GM21423 (cell line): ENCODE measurements around the gene PRDX2.

Source experiments
- ATAC-seq: cut with Tn5 transposase; IDR thresholded peaks from one replicate; pipeline ENCODE4 v1.9.1; 2021; ENCODE audit warnings: mild to moderate bottlenecking, moderate library complexity; ENCODE audit not compliant: unreplicated experiment

PRDX2 gene

DNA sequence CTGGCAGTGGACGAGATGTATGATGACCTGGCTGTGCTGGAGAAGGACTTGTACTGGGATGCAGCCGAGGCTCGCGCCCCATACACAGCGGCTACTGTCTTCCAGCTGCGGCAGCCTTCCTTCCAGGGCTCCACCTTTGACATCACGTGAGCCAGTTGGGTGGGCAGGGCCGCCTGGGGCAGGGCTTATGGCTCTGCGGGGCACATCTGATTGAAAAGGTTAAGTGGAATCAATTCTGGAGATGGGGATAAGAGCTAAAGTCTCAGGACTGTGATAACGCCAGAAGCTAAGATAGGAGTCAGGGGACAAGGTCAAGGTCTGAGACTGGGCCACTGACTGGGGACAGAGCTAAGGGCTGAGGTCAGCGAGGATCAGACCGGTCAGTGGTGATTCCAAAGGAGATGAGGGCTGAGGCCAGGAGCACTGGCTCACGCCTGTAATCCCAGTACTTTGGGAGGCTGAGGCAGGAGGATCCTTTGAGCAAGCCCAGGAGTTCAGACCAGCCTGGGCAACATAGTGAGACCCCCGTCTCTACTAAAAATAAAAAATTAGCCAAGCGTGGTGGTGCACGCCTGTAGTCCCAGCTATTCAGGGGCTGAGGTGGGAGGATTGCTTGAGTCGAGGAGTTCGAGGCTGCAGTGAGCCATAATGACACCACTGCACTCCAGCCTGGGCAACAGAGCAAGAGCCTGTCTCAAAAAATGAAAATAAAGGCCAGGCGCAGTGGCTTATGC lies 45.3 kb downstream of the PRDX2 start:
- no peak for ATAC-seq

DNA sequence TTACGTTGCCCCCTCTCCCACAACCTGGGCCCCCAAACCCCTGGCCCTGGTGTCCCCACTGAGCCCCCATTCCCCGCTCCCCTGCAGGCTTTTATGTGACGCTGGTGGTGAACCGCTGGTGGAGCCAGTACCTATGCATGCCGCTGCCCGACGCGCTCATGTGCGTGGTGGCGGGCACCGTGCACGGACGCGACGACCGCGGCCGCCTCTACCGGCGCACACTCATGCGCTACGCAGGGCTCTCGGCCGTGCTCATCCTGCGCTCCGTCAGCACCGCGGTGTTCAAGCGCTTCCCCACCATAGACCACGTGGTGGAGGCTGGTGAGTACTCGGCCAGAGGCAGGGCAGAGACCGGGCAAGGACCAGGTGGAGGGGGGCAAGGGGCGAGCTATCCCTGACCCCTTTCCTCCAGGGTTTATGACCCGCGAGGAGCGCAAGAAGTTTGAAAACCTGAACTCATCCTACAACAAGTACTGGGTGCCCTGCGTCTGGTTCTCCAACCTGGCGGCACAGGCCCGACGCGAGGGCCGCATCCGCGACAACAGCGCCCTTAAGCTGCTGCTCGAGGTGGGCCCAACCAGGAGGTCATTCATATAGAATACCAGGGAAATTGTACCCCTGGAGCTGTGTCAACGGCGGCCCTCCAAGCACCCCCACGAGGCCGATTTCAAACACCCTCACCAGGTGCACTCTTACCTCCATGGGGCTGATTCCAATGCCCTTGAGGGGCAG lies 47.0 kb downstream of the PRDX2 start:
- no peak for ATAC-seq

DNA sequence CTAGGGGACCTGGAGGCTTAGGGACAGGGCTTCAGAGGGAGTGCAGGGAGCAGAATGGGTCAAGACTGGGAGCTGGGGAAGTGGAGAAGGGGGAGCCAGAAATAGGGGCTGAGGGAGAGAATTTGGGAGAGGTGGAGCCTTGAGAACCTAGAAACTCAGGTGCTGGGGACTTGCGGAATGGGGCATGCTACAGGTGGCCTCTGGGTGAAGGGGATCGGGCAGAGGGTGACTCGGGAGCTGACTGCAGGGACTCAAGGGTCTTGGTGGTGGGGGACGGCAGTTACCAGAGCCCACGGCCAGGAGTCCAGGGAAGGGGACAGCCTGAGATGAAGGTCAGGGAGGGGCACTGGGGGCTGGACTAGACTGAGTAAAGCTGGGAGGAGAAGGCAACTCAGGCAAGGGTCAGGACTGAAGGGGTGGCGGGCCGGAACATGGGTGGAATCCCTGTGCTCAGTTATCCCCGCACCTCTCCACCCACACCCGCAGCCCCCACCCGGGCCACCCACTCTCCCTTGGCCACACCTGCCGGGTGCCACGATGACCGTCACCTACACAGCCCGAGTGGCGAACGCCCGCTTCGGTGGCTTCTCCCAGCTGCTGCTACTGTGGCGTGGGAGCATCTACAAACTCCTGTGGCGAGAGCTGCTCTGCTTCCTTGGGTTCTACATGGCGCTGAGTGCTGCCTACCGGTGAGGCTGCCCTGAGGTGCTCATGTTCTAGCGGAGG lies 49.4 kb downstream of the PRDX2 start:
- no peak for ATAC-seq

DNA sequence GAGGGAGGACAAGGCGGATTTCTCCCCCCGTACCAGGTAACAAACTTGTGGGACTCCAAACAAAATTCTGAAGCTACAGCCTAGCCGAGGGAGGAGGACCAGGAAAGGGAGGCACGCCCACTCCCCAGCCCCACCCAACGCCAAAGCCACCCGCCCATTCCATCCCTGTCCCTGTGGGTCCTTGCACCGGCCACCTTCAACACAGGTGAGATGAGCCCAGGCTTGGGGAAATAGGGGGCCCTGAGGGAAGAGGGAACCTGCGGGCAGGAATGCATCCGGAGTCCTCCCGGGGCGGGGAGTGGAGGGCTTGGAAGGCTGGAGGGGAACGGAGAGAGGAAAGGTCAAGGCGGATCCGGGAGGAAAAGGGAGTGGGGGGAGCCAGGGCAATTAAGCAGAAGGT lies 50.0 kb downstream of the PRDX2 start, which contains the start of gene BEST2:
Gene BEST2 (plus strand): TSS at position 157 of the 400 bp plus-strand sequence. CDS start 802 bp downstream, outside the sequence.
- ATAC-seq: no peak

DNA sequence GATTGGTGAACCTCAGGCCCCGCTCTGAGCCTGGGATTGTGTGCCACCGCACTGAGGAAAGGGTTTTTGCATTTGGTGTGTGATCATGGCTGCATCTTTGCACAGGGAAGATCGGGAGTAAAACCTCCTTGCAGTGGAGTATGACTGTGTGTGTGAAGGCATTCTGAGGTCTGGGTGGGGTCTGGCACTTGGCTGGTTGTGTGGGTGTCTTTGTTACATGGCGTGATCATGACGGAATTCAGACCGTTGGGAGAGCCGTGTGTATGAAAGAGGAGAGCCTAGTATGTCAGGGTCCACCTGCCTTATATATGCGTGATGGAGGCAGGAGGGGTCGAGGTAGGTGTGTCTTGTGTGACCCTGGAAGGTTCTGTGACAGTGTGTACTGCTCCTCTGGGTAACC lies 50.7 kb downstream of the PRDX2 start:
- ATAC-seq: no peak

DNA sequence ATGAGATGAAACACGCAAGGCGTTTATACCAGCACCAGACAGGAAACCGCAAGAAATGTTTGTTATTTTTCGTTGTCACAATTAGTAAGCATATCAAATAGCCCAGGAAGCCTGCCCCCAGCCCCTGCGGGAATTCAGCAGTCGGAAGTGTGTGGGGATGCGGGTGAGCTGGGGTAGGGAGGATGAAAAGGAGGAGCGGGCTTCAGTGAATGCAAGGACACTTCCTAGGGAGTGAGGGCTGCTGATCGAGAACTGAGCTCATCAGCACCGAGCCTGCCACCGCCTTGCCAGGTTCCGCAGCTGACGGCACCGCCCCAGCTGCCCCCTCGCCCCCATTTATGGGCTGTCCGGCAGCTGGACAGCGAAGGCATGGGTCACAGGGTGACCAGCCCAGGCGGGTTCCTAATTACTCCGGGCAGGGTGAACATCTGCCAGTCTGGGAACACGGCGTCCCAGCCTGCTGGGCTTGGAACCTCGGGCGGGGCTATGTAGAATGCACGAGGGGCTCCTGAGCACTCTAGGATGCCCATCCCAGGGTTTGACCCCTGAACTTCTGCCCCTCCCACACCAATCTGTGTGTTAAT lies 51.6 kb downstream of the PRDX2 start:
- ATAC-seq: no peak

DNA sequence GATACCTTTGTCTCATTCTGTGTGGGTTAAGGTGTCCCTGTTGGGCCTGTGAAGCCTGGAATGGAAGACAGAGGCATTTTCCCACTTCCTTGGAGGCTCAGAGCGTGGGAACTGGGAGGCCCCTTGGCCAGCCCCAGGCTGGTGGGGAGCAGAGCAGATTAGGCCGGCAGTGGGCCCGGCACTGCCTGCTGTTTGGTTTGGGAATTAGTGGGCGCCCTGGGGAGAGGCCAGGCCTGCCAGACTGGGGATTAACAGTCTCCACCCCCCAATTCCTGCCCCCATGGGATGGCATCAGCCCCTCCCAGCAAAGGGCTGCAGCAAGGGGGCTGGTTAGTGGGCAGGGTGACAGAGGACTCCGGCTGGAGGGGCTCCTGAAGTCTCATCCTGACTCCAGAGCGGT lies 53.1 kb downstream of the PRDX2 start:
- no peak for ATAC-seq
